Measurements from ENCODE around the gene KCNG3.
"Not testable (repeated sequence)": the region's sequence is repeated elsewhere in the genome, so short reads cannot be mapped to it uniquely, and the experiment has no call there.

DNA sequence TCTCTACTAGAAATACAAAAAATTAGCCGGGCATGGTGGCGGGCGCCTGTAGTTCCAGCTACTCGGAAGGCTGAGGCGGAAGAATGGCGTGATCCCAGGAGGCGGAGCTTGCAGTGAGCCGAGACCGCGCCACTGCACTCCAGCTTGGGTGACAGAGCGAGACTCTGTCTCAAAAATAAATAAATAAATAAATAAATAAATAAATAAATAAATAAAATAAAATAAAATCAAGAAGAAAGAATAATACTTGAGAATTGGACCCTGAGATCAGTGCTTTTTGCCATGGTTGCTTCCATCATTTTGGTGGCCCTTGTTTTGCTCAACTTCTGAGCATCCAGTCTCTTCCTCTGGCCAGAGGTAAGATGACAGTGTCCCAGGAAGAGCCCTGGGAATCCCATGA, 95.7 kb downstream of the KCNG3 start:
- TF ChIP-seq, protein P1, sequence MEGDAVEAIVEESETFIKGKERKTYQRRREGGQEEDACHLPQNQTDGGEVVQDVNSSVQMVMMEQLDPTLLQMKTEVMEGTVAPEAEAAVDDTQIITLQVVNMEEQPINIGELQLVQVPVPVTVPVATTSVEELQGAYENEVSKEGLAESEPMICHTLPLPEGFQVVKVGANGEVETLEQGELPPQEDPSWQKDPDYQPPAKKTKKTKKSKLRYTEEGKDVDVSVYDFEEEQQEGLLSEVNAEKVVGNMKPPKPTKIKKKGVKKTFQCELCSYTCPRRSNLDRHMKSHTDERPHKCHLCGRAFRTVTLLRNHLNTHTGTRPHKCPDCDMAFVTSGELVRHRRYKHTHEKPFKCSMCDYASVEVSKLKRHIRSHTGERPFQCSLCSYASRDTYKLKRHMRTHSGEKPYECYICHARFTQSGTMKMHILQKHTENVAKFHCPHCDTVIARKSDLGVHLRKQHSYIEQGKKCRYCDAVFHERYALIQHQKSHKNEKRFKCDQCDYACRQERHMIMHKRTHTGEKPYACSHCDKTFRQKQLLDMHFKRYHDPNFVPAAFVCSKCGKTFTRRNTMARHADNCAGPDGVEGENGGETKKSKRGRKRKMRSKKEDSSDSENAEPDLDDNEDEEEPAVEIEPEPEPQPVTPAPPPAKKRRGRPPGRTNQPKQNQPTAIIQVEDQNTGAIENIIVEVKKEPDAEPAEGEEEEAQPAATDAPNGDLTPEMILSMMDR (conservative IDR thresholded peaks at IDR 0.05 in 1 of 2, IDR thresholded peaks at IDR 0.05 in 1 of 2; ENCODE audit: extremely low read depth in 1 of 2, insufficient read depth in 1 of 2, low read depth in 1 of 2, low read length in 2 of 2) = not testable (repeated sequence)
- TF ChIP-seq EZH2 (IDR thresholded peaks at IDR 0.05; ENCODE audit: borderline replicate concordance, low read length) = not testable (repeated sequence)

Data from mammary epithelial cell (primary cell).